CD8-positive, alpha-beta memory T cell (primary cell): Measurements from ENCODE around the gene ANKRD23. TPM values are rescaled to one million over a fixed set of nuclear protein-coding genes. Genes with fewer than 3 reads are reported as not detected.

ENCODE experiments used
- CTCF ChIA-PET: fragments of 350-600 bp; sonication (Branson Sonifier 250); formaldehyde crosslinking; loops from one replicate; lab custom pipeline; 2021; ENCODE audit warnings: antibody characterized with exemption; lab: Charles Lee
- POLR2A ChIA-PET: fragments of 350-600 bp; sonication (Branson Sonifier 250); formaldehyde crosslinking; loops from one replicate; lab custom pipeline; 2021; ENCODE audit warnings: antibody characterized with exemption; lab: Charles Lee
- DNase-seq, 5 donors: peaks; one replicate each; pipeline versions ENCODE4 v3.0.0 to v3.0.0-alpha.2; 2020 to 2022; ENCODE audit warnings: mixed read lengths in 1 of 5
- H3K27ac ChIP-seq: one replicate; pipeline ENCODE4 v1.7.0; 2013; ENCODE audit warnings: low read depth, mild to moderate bottlenecking, low read length, moderate library complexity
- H3K27me3 ChIP-seq: 2 replicates; pipeline ENCODE4 v1.7.0; 2013; ENCODE audit warnings: low read length, mild to moderate bottlenecking; ENCODE audit not compliant: insufficient read depth, poor library complexity, severe bottlenecking
- H3K36me3 ChIP-seq: 2 replicates; pipeline ENCODE4 v1.7.0; 2013; ENCODE audit warnings: mild to moderate bottlenecking, low read length, moderate library complexity; ENCODE audit not compliant: insufficient read depth
- H3K4me1 ChIP-seq: 2 replicates; pipeline ENCODE4 v1.7.0; 2013; ENCODE audit warnings: mild to moderate bottlenecking, low read length, moderate library complexity; ENCODE audit not compliant: insufficient read depth
- H3K4me3 ChIP-seq: 2 replicates; pipeline ENCODE4 v1.7.0; 2013; ENCODE audit warnings: mild to moderate bottlenecking, low read length
- H3K9me3 ChIP-seq: 2 replicates; pipeline ENCODE4 v1.7.0; 2013; ENCODE audit warnings: mild to moderate bottlenecking, low read length
- H3K27ac Mint-ChIP-seq, 8 donors: one replicate each; pipeline ENCODE4 v1.8.0; 2020 to 2021; ENCODE audit warnings: mixed read lengths in 8 of 8, mild to moderate bottlenecking in 6 of 8, inconsistent platforms in 3 of 8, moderate library complexity in 3 of 8
- H3K27me3 Mint-ChIP-seq, 2 donors: one replicate each; pipeline ENCODE4 v1.8.0; 2020 to 2021; ENCODE audit warnings: mixed read lengths in 2 of 2, mild to moderate bottlenecking in 1 of 2, moderate library complexity in 1 of 2
- H3K36me3 Mint-ChIP-seq, 3 donors: one replicate each; pipeline ENCODE4 v1.8.0; 2020 to 2021; ENCODE audit warnings: mixed read lengths in 3 of 3, inconsistent platforms in 1 of 3, mild to moderate bottlenecking in 1 of 3
- H3K4me1 Mint-ChIP-seq, 3 donors: one replicate each; pipeline ENCODE4 v1.8.0; 2020 to 2021; ENCODE audit warnings: mixed read lengths in 3 of 3, inconsistent platforms in 1 of 3, mild to moderate bottlenecking in 1 of 3
- H3K4me3 Mint-ChIP-seq, 7 donors: one replicate each; pipeline ENCODE4 v1.8.0; 2020 to 2021; ENCODE audit warnings: mixed read lengths in 7 of 7, mild to moderate bottlenecking in 6 of 7, moderate library complexity in 4 of 7, inconsistent platforms in 2 of 7
- H3K9me3 Mint-ChIP-seq, 5 donors: one replicate each; pipeline ENCODE4 v1.8.0; 2020 to 2022; ENCODE audit warnings: mixed read lengths in 5 of 5, mild to moderate bottlenecking in 3 of 5, moderate library complexity in 2 of 5, inconsistent platforms in 1 of 5
- polyA plus RNA-seq: library from polyadenylated mRNA; unstranded; fragments of 300-500 nt; fragmentation: Illumina TruSeq; gene quantifications from one replicate; pipeline ENCODE4 v1.2.3, GENCODE V29; 2021
- total RNA-seq, 2 experiments: library from RNA; stranded (reverse); gene quantifications; one replicate each; pipeline ENCODE4 v1.2.3, GENCODE V29; 2021

The ANKRD23 gene
- total and polyA plus RNA-seq, 3 experiments from 2014 or later, result 0.47 to 3.9 (median 3.8) TPM

- CTCF ChIA-PET, result interaction anchor here (0.9 to 3.4 kb wide), 7 partner anchors 12 to 273 kb away, joined by 3 to 24 read pairs (median 4); partner anchors contain the start of genes ANKRD39 and CNNM3
- Histone ChIP-seq H3K9me3 (no peaks in the 10 kb centered on the region), H3K36me3 (peaks cover 6% of the 10 kb centered on the region), H3K4me1 (peaks cover 17% of the 10 kb centered on the region), H3K27ac (no peak overlapping the region), H3K27me3 (no peaks in the 10 kb centered on the region), H3K4me3 (peak overlapping the region; percentile 53)
- peak overlapping the region; percentile 73 to 95 (median 89) for H3K27ac Mint-ChIP-seq
- peaks cover 13 to 37% (median 17%) of the 10 kb centered on the region in 3 donors for H3K4me1 Mint-ChIP-seq
- no peaks in the 10 kb centered on the region for H3K27me3 Mint-ChIP-seq
- DNase-seq, result peak; percentile 71 to 88 (median 84)
- H3K9me3 Mint-ChIP-seq, result peaks cover 0 to 2% (median 0%) of the 10 kb centered on the region in 5 donors
- peak overlapping the region in 6 of 7 donors; percentile 63 to 86 (median 76) for H3K4me3 Mint-ChIP-seq
- POLR2A ChIA-PET, result interaction anchor here (0.9 to 2.4 kb wide), 4 partner anchors 18 to 114 kb away, joined by 3 to 9 read pairs (median 5); partner anchors contain the start of genes ANKRD39 and CNNM3
- H3K36me3 Mint-ChIP-seq, result peaks cover 0 to 28% (median 3%) of the 10 kb centered on the region in 3 donors
These were observed 4.4 kb downstream of the ANKRD23 start for GRCh38 chr2:96839293-96839874.

GRCh38 chr2:96838345-96839292 lies 5.2 kb downstream of the ANKRD23 start:
- H3K36me3 ChIP-seq, result peaks cover 7% of the 10 kb centered on the region
- POLR2A ChIA-PET, result interaction anchor here (0.7 to 2.4 kb wide), 6 partner anchors 19 to 65 kb away, joined by 3 to 9 read pairs (median 4); partner anchors contain the start of genes ANKRD39 and CNNM3
- H3K4me3 Mint-ChIP-seq, result peak overlapping the region in 6 of 7 donors; percentile 63 to 86 (median 76)
- H3K9me3 Mint-ChIP-seq, result peaks cover 0 to 2% (median 0%) of the 10 kb centered on the region in 5 donors
- no peaks in the 10 kb centered on the region for H3K27me3 Mint-ChIP-seq
- H3K4me1 ChIP-seq, result peaks cover 17% of the 10 kb centered on the region
- no peak overlapping the region for H3K27ac ChIP-seq
- peaks cover 0 to 33% (median 4%) of the 10 kb centered on the region in 3 donors for H3K36me3 Mint-ChIP-seq
- H3K4me1 Mint-ChIP-seq, result peaks cover 13 to 37% (median 17%) of the 10 kb centered on the region in 3 donors
- peak overlapping the region; percentile 53 for H3K4me3 ChIP-seq
- CTCF ChIA-PET, result interaction anchor here (1.0 to 3.4 kb wide), 6 partner anchors 13 to 274 kb away, joined by 3 to 24 read pairs (median 4); partner anchors contain the start of gene ANKRD39
- no peaks in the 10 kb centered on the region for H3K27me3 ChIP-seq
- no peaks in the 10 kb centered on the region for H3K9me3 ChIP-seq
- H3K27ac Mint-ChIP-seq, result peak overlapping the region; percentile 73 to 95 (median 89)
- DNase-seq, result no peak

GRCh38 chr2:96837575-96837974 lies 6.2 kb downstream of the ANKRD23 start:
- ChIA-PET CTCF (interaction anchor here (1.3 to 3.4 kb wide), 3 partner anchors 20 to 274 kb away, joined by 3 to 24 read pairs (median 4); partner anchors contain the start of gene ANKRD39), POLR2A (interaction anchor here (0.7 to 1.3 kb wide), 3 partner anchors 20 to 30 kb away, joined by 3 to 5 read pairs (median 3); partner anchors contain the start of gene ANKRD39)
- no peak for DNase-seq
- Mint-ChIP-seq H3K4me1 (peaks cover 8 to 33% (median 16%) of the 10 kb centered on the region in 3 donors), H3K4me3 (peak overlapping the region in 1 of 7 donors; percentile 9), H3K27me3 (no peaks in the 10 kb centered on the region), H3K36me3 (peaks cover 0 to 44% (median 6%) of the 10 kb centered on the region in 3 donors), H3K9me3 (peaks cover 0 to 2% (median 0%) of the 10 kb centered on the region in 5 donors), H3K27ac (peak overlapping the region in 4 of 8 donors; percentile 26 to 62 (median 50))
- H3K27ac ChIP-seq, result no peak overlapping the region
- peaks cover 17% of the 10 kb centered on the region for H3K4me1 ChIP-seq
- H3K27me3 ChIP-seq, result no peaks in the 10 kb centered on the region
- no peak overlapping the region for H3K4me3 ChIP-seq
- H3K36me3 ChIP-seq, result peaks cover 16% of the 10 kb centered on the region
- H3K9me3 ChIP-seq, result no peaks in the 10 kb centered on the region

- no peaks in the 10 kb centered on the region for H3K27me3 ChIP-seq
- Mint-ChIP-seq H3K4me1 (peaks cover 8 to 30% (median 13%) of the 10 kb centered on the region in 3 donors), H3K27me3 (no peaks in the 10 kb centered on the region), H3K4me3 (no peak overlapping the region), H3K9me3 (no peaks in the 10 kb centered on the region), H3K27ac (peak overlapping the region in 1 of 8 donors; percentile 35), H3K36me3 (peaks cover 0 to 60% (median 10%) of the 10 kb centered on the region in 3 donors)
- H3K36me3 ChIP-seq, result peaks cover 32% of the 10 kb centered on the region
- no peaks in the 10 kb centered on the region for H3K9me3 ChIP-seq
- ChIA-PET CTCF (interaction anchor here (1.3 to 1.7 kb wide), 3 partner anchors 9 to 22 kb away, joined by 3 to 8 read pairs (median 3); partner anchors contain the start of gene ANKRD39), POLR2A (no interaction called here)
- peaks cover 17% of the 10 kb centered on the region for H3K4me1 ChIP-seq
- no peak for DNase-seq
- no peak overlapping the region for H3K27ac ChIP-seq
- no peak overlapping the region for H3K4me3 ChIP-seq
These were observed 8.0 kb downstream of the ANKRD23 start for GRCh38 chr2:96835830-96836229.

GRCh38 chr2:96832754-96833507 lies 10.9 kb downstream of the ANKRD23 start:
- peak overlapping the region in 3 of 8 donors; percentile 32 to 39 (median 36) for H3K27ac Mint-ChIP-seq
- POLR2A ChIA-PET, result no interaction called here
- peaks cover 6 to 84% (median 20%) of the 10 kb centered on the region in 3 donors for H3K36me3 Mint-ChIP-seq
- no peaks in the 10 kb centered on the region for H3K9me3 ChIP-seq
- H3K27ac ChIP-seq, result no peak overlapping the region
- CTCF ChIA-PET, result interaction anchor here (0.8 to 2.1 kb wide), 3 partner anchors 9 to 280 kb away, joined by 3 to 7 read pairs (median 3); partner anchors contain the start of genes ANKRD36 and ANKRD39
- peaks cover 53% of the 10 kb centered on the region for H3K36me3 ChIP-seq
- H3K4me1 Mint-ChIP-seq, result peaks cover 0 to 4% (median 0%) of the 10 kb centered on the region in 3 donors
- H3K4me1 ChIP-seq, result no peaks in the 10 kb centered on the region
- H3K27me3 Mint-ChIP-seq, result no peaks in the 10 kb centered on the region
- H3K27me3 ChIP-seq, result no peaks in the 10 kb centered on the region
- no peak for DNase-seq
- H3K4me3 Mint-ChIP-seq, result no peak overlapping the region
- no peaks in the 10 kb centered on the region for H3K9me3 Mint-ChIP-seq
- H3K4me3 ChIP-seq, result no peak overlapping the region

GRCh38 chr2:96832408-96832753 lies 11.4 kb downstream of the ANKRD23 start:
- Histone ChIP-seq H3K4me3 (no peak overlapping the region), H3K4me1 (no peaks in the 10 kb centered on the region), H3K36me3 (peaks cover 56% of the 10 kb centered on the region), H3K9me3 (no peaks in the 10 kb centered on the region), H3K27ac (no peak overlapping the region), H3K27me3 (no peaks in the 10 kb centered on the region)
- no peak for DNase-seq
- Mint-ChIP-seq H3K9me3 (no peaks in the 10 kb centered on the region), H3K27me3 (no peaks in the 10 kb centered on the region), H3K4me3 (no peak overlapping the region), H3K4me1 (peaks cover 0 to 3% (median 0%) of the 10 kb centered on the region in 3 donors), H3K27ac (peak overlapping the region in 1 of 8 donors; percentile 33), H3K36me3 (peaks cover 6 to 88% (median 20%) of the 10 kb centered on the region in 3 donors)
- ChIA-PET POLR2A (no interaction called here), CTCF (interaction anchor here (1.1 to 2.1 kb wide), 2 partner anchors 25 to 280 kb away, joined by 3 to 7 read pairs; partner anchors contain the start of genes ANKRD36 and ANKRD39)

GRCh38 chr2:96831679-96832078 lies 12.1 kb downstream of the ANKRD23 start:
- H3K36me3 Mint-ChIP-seq, result peaks cover 6 to 90% (median 20%) of the 10 kb centered on the region in 3 donors
- no peaks in the 10 kb centered on the region for H3K4me1 Mint-ChIP-seq

More at GRCh38 chr2:96831679-96832078, 12.1 kb downstream of the ANKRD23 start:
- ChIA-PET POLR2A (no interaction called here), CTCF (interaction anchor here (2.1 kb wide), 1 partner anchor 26 kb away, joined by 7 read pairs; the partner anchor contains the start of gene ANKRD39)
- H3K9me3 ChIP-seq, result no peaks in the 10 kb centered on the region
- DNase-seq, result no peak
- Mint-ChIP-seq H3K4me3 (no peak overlapping the region), H3K9me3 (no peaks in the 10 kb centered on the region), H3K27ac (no peak overlapping the region), H3K27me3 (no peaks in the 10 kb centered on the region)
- peaks cover 56% of the 10 kb centered on the region for H3K36me3 ChIP-seq
- H3K27me3 ChIP-seq, result no peaks in the 10 kb centered on the region
- H3K27ac ChIP-seq, result no peak overlapping the region
- H3K4me1 ChIP-seq, result no peaks in the 10 kb centered on the region
- no peak overlapping the region for H3K4me3 ChIP-seq
